Ecto neural progenitor cell (in vitro differentiated cells): ENCODE results near the gene SRSF11.

Source experiments
- DNase-seq: peaks from one replicate; pipeline ENCODE4 v3.0.0-alpha.2; 2018; ENCODE audit warnings: low spot score

The SRSF11 gene

GRCh38 chr1:70222716-70223235 is 1.6 kb downstream of the SRSF11 start:
- DNase-seq = no peak

- DNase-seq = no peak
Observed at GRCh38 chr1:70224954-70225353, 3.8 kb downstream of the SRSF11 start.

GRCh38 chr1:70227439-70227838 is 6.3 kb downstream of the SRSF11 start:
- no peak for DNase-seq

- DNase-seq = no peak
Observed at GRCh38 chr1:70228670-70229069, 7.5 kb downstream of the SRSF11 start.

- DNase-seq = no peak
Observed at GRCh38 chr1:70231475-70231874, 10.3 kb downstream of the SRSF11 start.

GRCh38 chr1:70234733-70235132 is 13.6 kb downstream of the SRSF11 start:
- DNase-seq = no peak

GRCh38 chr1:70239940-70240339 is 18.8 kb downstream of the SRSF11 start:
- DNase-seq = no peak

- no peak for DNase-seq
Observed at GRCh38 chr1:70247122-70247521, 25.9 kb downstream of the SRSF11 start.

GRCh38 chr1:70247768-70248167 is 26.6 kb downstream of the SRSF11 start:
- DNase-seq = no peak

GRCh38 chr1:70248729-70249128 is 27.5 kb downstream of the SRSF11 start:
- no peak for DNase-seq

- no peak for DNase-seq
Observed at GRCh38 chr1:70256664-70257063, 35.5 kb downstream of the SRSF11 start.

GRCh38 chr1:70264839-70265238 is 43.7 kb downstream of the SRSF11 start:
- DNase-seq = no peak

- no peak for DNase-seq
Observed at GRCh38 chr1:70265946-70266345, 44.8 kb downstream of the SRSF11 start.

- no peak for DNase-seq
Observed at GRCh38 chr1:70277875-70278274, 56.7 kb downstream of the SRSF11 start.

GRCh38 chr1:70278710-70279109 is 57.5 kb downstream of the SRSF11 start:
- DNase-seq = no peak

GRCh38 chr1:70284366-70284765 is 63.2 kb downstream of the SRSF11 start:
- no peak for DNase-seq

- no peak for DNase-seq
Observed at GRCh38 chr1:70286453-70286852, 65.3 kb downstream of the SRSF11 start.

- DNase-seq = no peak
Observed at GRCh38 chr1:70288166-70288565, 67.0 kb downstream of the SRSF11 start.

- DNase-seq = no peak
Observed at GRCh38 chr1:70290218-70290617, 69.0 kb downstream of the SRSF11 start.

GRCh38 chr1:70293186-70293843 is 72.1 kb downstream of the SRSF11 start:
- DNase-seq = no peak

- no peak for DNase-seq
Observed at GRCh38 chr1:70295749-70296148, 74.6 kb downstream of the SRSF11 start.

- DNase-seq = no peak
Observed at GRCh38 chr1:70299472-70299871, 78.3 kb downstream of the SRSF11 start.
